Measurements from ENCODE around the gene TMEM94.

DNA sequence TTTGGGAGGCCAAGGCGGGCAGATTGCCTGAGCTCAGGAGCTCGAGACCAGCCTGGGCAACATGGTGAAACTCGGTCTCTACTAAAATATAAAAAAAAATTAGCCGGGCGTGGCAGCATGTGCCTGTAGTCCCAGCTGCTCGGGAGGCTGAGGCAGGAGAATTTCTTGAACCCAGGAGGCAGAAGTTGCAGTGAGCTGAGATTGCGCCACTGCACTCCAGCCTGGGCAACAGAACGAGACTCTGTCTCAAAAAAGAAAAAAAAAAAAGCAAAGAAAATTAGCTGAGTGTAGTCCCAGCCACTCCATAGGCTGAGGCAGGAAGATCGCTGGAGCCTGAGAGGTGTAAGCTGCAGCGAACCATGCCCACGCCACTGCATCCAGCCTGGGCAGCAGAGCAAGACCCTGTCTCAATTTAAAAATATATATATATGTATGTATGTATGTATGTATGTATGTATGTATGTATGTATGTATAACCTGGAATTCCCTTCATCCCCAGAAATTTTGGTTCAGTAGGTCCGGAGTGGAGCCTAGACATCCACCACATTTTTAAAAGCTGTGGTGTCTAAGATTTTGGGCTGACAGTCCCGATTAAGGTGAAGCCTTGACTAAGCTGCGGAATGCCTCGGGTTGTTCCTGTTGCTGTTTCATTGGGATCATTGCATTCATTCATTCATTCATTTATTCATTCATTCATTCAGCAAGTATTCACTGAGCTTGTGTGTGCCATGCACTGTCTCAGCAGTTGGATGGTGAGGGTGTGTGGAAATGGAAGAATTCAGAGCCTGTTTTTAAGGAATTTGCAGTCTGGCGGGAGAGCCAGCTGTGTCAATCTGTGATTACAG is 25.9 kb downstream of the TMEM94 start:
- TF ChIP-seq, protein P1, sequence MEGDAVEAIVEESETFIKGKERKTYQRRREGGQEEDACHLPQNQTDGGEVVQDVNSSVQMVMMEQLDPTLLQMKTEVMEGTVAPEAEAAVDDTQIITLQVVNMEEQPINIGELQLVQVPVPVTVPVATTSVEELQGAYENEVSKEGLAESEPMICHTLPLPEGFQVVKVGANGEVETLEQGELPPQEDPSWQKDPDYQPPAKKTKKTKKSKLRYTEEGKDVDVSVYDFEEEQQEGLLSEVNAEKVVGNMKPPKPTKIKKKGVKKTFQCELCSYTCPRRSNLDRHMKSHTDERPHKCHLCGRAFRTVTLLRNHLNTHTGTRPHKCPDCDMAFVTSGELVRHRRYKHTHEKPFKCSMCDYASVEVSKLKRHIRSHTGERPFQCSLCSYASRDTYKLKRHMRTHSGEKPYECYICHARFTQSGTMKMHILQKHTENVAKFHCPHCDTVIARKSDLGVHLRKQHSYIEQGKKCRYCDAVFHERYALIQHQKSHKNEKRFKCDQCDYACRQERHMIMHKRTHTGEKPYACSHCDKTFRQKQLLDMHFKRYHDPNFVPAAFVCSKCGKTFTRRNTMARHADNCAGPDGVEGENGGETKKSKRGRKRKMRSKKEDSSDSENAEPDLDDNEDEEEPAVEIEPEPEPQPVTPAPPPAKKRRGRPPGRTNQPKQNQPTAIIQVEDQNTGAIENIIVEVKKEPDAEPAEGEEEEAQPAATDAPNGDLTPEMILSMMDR (IDR thresholded peaks at IDR 0.05), result no peak
- TF ChIP-seq POLR2A (IDR thresholded peaks at IDR 0.05) (no peak), EP300 (IDR thresholded peaks at IDR 0.05) (no peak), POLR2AphosphoS5 (IDR thresholded peaks at IDR 0.05) (no peak)
